GM21786 (cell line): Measurements from ENCODE around the gene SPTB.
A peak's percentile ranks its signal among the peaks of the same experiment; 100 is the strongest.
"Not testable (repeated sequence)": the region's sequence is repeated elsewhere in the genome, so short reads cannot be mapped to it uniquely, and the experiment has no call there.

ENCODE experiments used
- ATAC-seq: cut with Tn5 transposase; IDR thresholded peaks from one replicate; pipeline ENCODE4 v1.9.1; 2021; ENCODE audit not compliant: unreplicated experiment

SPTB gene

GRCh38 chr14:64824471-64824870, 55.2 kb downstream of the SPTB start:
- ATAC-seq, result no peak

DNA sequence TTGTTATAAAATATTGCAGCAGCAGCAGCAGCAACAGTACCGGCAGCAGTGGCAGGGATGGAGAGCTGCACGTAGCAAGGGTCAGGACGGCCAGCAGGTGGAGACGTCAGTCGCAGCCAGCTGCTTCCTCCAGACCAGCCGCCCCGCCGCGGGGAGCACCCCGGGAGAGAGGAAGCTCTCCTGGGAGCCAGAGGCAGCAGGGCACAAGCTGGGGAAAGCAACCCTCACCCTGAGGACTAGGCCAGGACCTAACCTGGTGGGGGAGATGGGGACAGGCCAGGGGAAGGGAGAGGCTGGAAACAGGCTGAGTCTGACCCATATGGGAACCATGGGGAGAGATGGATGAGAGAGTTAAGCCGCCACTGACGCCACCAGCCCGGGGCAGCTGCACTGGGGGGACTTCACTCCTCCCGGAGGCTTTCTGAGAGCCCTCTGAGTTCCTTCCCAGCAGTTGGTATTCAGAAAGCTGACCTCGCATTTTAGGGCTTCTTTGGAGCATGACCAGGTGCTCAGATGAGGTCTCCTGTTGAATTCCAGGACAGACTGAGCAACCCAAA, 56.3 kb downstream of the SPTB start:
- peak; percentile 53 for ATAC-seq

GRCh38 chr14:64821651-64822050, 58.1 kb downstream of the SPTB start:
- no peak for ATAC-seq

DNA sequence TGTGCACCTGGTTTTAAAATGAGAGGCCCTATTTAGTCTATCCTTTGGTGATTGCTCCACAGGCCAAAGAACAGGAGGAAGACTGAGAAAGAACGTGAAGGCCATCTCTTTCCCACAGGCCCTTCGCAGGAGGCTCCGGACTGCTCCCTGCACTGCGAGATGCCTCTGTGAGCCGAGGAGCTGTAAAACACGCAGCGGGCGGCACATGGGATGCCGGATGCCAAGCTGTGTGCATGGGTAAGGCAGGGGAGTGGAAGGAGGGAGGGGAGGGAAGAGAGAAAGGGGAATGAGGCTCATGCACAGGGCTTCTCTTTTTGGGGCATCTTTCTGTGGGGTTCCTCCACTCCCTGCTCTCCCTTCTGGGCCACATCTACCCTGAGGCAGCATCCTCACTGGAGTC, 61.6 kb downstream of the SPTB start:
- no peak for ATAC-seq

DNA sequence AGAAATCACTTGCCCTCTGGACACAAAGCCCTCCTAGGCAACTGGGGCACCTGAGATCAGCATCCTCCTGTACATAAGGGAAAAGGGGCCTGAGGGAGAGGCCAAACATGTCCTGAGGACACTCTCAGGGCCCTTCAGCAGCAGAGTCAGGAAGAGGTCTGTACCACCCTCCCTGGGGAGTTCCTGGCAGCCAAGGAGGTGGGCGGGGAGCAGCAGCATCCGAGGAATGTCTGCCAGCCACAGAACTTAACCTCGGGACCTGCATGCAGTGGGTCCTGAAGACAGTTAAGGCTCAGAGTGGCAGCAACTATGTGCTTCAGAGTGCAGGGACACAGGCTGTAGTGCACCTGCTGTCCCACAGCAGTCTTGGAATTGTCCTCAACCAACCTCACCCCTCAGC, 62.1 kb downstream of the SPTB start:
- ATAC-seq, result no peak

DNA sequence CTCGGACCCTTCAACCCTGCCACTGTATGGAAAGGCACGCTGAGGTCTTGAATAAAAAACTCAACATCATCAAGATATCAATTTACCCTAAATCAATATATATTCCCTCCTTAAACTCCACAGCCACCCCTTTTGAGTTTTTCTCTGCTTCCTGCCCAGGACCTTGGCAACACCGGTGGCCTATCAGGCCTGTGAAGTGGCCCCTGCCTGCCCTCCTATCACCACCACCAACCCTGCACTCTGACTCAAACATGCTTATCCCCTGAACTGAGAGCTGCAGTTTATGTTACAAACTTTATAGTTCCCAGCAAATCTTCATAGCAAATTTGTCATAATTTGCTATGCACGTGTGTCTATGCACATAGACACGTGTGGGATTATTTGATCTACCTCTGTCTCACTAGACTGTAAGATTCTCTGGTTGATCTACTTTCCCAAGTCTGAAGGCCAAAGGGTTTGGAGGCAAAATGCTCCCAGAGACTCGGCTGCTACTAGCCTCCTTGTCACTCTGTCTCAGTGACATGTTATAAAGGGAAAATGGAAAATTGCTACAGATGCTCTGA, 63.4 kb downstream of the SPTB start:
- ATAC-seq, result no peak

- ATAC-seq, result no peak
Measured at GRCh38 chr14:64815257-64815656, 64.5 kb downstream of the SPTB start.

GRCh38 chr14:64812412-64812811, 67.3 kb downstream of the SPTB start:
- ATAC-seq, result no peak

GRCh38 chr14:64811676-64812075, 68.0 kb downstream of the SPTB start:
- ATAC-seq, result no peak

DNA sequence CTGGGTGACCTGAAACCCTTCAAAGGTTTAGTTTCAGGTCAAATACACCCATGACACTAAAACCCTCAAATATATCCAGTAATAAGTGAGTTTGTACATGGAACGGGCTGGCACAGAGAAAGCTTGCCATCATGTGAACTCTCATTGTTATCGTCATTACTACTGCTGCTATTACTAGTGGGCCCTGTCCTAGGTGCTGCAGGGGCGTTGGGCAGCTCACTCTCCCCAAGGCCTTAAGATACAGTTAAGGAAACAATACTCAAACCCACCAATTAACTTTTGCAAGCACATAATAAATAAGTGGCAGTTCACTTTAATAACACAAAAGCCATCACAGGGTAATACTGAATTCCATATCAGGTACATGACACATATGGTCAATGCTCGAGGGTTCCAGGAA, 71.3 kb downstream of the SPTB start:
- ATAC-seq, result no peak

- ATAC-seq, result no peak
Measured at GRCh38 chr14:64807551-64807950, 72.2 kb downstream of the SPTB start.

DNA sequence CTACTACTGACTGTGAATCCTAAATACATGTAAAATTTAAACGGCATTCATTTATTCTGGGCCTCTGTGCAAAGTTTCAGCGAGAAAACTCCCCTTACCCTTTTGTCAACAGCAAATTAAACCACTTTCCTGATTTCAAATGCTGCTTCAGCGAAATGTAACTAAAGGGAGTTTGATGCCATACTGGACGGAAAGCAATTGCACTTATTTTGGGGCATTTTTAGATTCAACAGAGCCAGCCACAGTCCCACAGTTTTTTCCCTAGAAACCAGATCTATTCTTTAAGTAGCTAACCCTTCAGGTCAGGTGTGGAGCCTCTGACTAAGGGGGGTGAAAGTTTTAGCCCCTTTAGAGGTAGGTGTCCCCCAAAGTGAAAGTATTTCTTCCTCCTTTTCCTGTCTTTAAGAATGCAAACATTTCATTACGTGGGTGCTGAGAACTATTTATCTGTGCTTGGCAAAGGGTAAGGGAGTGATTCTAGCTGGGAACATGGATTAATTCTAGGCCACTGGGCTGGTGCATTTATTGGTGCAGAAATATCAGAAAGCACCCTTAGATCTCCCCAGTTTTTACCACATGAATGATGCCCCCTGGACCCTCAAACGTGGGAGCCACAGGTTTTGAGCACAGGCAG, 72.7 kb downstream of the SPTB start:
- no peak for ATAC-seq

DNA sequence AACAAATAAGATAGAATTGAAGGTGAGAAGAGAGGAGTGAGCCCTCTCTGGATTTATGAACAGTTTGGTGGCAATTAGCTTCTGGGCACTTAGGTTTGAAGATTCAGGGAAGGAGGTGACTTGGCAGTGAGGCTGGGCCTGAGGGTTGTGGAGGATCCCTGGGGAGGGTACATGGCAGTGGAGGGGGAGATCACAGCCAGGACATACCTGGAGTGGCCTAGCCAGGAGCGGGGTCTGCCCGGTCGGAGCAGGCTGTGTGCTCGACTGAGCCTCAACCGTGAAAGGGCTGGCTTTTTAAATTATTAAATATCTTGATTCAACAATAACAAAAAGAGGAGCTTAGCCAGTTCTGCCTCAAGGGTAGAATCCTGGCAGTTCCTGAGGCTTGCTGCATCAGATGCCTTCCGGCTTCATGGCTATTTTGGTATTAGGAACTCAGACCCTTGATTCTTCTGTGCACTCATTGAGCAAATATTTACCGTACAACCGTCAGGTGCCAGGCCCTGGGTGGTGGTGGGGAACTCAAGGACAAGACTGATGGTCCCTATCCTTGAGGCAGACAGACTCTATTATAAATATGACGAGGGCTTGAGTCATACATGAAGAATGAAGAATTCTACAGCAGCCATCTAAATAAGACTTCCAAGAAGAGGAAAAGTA, 73.4 kb downstream of the SPTB start:
- no peak for ATAC-seq

DNA sequence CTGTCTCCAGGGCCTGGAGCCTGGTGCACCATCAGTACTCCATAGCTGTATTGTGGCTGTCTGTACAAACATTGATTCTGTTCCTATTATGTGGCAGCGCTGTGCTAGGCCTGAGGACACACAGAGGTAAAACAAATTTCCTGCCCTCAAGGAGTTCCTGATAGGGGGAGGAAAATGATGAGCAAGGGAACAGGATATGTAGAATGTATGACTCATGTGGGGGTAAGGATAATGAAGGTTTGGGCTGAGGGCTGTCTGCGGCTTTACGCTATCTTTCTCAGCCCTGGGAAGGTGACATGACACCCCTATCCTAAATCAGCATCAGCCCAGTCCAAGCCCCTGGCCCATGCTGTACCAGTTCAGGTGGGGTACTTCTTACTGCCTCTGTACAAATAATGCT, 74.1 kb downstream of the SPTB start:
- ATAC-seq, result not testable (repeated sequence)

- no peak for ATAC-seq
Measured at GRCh38 chr14:64804754-64805260, 74.9 kb downstream of the SPTB start.

DNA sequence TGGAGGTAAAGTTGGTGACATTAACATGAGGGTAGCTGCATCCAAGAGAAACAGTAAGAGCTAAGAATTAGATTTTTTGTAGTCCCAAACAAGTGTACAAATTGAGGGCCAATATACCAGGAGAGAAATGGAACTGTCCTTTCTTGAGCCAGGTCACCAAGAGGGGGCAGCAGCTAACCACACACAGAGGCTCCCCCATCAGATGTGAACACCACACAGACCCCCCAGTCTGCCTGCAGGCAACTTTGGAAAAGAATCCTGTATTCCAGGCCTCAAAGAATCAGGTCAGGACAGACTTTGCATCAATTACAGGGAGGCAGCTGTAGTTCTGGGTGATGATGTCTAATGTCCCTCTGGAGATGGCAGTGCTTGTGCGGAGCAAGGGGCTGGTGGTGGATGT, 77.9 kb downstream of the SPTB start:
- ATAC-seq, result no peak

DNA sequence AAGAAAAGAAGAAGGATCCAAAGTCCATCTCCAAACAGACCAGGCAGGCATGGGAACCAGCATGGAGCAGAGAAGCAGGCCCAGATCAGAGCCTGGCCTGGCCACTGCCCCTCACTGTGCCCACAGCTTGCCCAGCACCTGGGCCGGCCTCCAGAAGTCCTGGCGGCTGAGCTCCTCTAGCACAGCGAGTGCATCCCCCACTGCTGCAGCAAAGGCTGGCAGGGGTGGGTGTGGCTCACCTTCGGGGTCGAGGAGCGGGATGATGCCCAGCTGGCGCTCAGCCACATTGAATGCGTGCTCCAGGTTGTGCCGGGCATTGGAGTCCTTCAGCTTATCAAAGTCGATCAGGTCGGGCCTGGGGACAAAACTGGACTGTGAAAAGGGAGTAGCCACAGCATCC, 78.7 kb downstream of the SPTB start:
- no peak for ATAC-seq

DNA sequence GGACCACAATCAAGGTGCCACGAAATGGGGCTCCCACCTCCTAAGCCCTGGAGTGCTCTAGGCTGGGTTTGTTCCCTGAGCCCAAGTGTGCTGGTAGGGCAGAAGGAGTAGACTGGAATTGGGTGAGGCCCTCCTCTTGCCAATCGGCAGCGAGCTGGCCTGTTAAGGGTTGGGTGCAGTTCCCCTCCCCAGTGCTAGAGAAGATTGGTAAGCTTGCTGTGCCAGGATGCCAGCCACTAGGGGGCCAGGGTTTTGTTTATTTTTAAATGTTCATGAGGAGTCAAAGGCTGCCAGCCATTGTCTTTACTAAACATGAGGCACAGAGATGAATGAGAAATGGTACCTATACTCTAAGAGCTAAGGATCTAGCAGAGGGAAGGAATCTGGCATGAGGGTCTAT, 79.7 kb downstream of the SPTB start:
- no peak for ATAC-seq

- ATAC-seq, result no peak
Measured at GRCh38 chr14:64799555-64799954, 80.2 kb downstream of the SPTB start.

- ATAC-seq, result no peak
Measured at GRCh38 chr14:64796369-64796768, 83.3 kb downstream of the SPTB start.

DNA sequence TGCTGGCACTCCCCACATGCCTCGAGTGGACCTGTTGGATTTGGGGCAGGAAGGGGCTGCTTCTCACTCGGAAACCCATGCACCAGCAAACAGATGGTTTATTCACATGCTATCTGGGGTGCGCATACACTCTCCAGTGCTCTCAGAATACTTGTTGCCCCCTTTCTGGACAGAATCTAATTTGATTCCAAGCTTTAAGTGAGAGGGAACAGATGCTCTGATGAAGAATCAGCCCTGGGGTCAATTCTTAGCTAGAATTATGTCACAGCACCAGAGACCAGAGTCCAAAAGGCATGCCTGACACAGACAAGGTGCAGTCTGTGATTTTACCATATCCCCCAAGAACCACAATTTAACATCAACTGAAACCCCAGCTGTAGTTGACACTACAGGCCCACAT, 83.8 kb downstream of the SPTB start:
- no peak for ATAC-seq

DNA sequence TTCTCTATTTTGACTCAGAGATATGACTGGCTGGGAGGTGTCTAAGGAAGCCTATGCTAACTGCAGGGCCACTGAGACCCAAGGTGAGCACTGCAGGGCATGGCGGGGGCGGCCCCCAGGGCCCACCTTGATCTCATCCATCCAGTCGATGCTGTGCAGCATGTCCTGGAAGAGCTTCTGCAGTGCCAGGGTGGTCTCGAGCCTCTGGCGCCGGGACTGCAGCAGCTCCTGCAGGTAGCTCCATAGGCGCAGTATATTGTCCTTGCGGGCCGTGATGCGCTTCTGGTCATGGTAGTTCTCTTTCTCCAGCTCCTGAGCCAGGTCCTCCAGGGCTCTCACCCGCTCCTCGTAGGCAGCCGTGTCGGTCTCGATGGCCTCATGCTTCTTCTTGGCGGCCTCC, 84.5 kb downstream of the SPTB start:
- no peak for ATAC-seq
